Activated T-cell treated with anti-CD3 and anti-CD28 coated beads for 4 hours (primary cell): ENCODE results near the gene ANAPC15.
A peak's percentile ranks its signal among the peaks of the same experiment; 100 is the strongest.
"Not testable (repeated sequence)": the region's sequence is repeated elsewhere in the genome, so short reads cannot be mapped to it uniquely, and the experiment has no call there.

ENCODE experiments used
- DNase-seq: peaks from one replicate; pipeline ENCODE4 v3.0.0-alpha.2; 2020

The ANAPC15 gene

GRCh38 chr11:72112143-72112977 is at the start of gene ANAPC15:
Gene ANAPC15, minus strand, starts transcription at chr11:72112695. Its CDS starts 1,419 bp downstream, at chr11:72111276.
- DNase-seq: peak; percentile 100

DNA sequence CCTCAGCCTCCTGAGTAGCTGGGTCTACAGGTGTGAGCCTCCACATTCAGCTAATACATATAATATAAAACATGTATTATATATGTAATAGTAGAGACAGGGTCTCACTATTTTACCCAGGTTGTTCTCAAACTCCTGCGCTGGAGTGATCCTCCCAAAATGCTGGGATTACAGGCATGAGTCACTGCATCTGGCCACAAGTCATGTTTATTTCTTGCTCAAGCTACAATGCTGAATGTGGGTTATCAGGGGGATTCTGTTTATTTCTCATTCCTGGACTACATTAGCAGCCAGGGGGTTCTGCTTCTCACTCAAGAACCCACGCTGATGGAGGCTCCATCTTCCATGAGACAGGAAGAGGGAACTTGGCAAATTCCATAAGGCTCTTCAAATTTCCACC is 47.8 kb upstream of the ANAPC15 start:
- DNase-seq: no peak

DNA sequence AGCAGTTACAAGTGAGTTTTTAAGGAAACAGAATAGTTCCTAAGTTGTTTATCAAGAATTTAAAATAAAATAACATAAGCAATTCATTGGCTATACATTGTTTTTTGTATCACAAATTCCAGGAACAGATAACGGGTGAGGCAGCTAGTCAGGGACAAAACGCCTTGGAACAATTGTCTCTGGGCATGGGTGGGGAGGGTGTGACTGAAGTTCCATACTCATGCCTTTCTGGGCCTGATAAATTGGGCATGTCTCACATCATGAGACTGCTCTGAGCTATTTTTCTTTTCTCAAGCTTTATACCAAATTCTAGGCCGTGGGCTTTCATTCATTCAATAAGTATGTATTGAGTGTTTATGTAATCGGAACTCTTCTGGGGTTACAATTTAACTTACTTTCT is 44.6 kb upstream of the ANAPC15 start:
- no peak for DNase-seq

GRCh38 chr11:72155751-72156150 is 43.3 kb upstream of the ANAPC15 start:
- DNase-seq: no peak

DNA sequence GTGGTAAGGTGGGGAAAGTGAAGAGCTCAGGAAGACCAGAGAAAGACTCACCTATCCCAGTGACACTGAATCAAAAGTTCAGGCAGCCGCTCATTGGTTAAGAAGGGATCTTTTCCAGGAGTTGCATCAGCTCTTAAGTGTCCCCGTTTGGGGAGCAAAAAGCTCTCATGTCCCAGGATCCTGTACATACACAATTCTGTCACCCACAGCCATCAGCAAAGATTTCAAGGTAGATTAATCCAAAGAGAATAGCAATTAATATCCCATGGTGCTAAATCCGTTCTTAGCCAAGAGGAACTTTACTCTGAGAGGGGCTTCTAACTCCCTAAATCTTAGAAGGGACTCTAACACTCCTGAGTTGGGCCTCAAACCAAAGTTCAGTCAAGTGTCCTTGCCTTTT is 42.3 kb upstream of the ANAPC15 start:
- no peak for DNase-seq

- DNase-seq: not testable (repeated sequence)
These were observed 41.4 kb upstream of the ANAPC15 start for GRCh38 chr11:72153874-72154273.

DNA sequence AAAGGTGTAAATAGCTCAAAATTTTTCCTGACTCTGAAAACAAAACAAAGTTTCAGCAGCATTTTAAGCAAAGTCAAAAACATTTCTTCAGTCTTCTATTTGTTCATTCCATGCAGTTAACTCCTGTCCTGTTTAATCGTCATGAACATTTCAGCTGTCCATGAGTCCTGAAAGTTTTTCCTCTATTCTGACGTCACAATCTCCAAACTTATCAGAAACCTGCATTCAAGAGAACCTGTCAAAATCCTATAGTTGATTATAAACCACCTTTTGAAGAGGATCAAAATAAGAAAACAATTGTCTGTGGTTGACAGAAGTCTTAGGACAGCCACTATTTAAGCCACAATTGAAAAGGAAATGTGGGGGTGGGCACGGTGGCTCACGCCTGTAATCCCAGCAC is 38.4 kb upstream of the ANAPC15 start:
- no peak for DNase-seq

DNA sequence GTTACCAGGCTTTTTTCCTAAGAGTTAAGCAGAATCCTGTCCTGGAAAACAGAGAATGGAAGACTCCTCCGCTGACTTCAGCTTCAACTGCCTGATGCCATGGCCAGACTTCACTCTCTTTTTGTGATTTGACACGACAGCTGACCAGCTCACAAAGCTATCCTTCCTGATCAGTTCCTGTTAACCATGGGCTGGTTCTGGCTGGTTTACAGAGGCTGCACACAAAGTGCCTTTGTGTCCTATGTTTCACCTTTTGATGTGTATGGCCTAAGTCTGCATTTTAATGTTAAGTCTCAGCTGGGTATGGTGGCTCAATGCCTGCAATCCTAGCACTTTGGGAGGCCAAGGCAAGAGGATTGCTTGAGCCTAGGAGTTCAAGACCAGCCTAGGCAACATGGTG is 34.1 kb upstream of the ANAPC15 start:
- DNase-seq: no peak

DNA sequence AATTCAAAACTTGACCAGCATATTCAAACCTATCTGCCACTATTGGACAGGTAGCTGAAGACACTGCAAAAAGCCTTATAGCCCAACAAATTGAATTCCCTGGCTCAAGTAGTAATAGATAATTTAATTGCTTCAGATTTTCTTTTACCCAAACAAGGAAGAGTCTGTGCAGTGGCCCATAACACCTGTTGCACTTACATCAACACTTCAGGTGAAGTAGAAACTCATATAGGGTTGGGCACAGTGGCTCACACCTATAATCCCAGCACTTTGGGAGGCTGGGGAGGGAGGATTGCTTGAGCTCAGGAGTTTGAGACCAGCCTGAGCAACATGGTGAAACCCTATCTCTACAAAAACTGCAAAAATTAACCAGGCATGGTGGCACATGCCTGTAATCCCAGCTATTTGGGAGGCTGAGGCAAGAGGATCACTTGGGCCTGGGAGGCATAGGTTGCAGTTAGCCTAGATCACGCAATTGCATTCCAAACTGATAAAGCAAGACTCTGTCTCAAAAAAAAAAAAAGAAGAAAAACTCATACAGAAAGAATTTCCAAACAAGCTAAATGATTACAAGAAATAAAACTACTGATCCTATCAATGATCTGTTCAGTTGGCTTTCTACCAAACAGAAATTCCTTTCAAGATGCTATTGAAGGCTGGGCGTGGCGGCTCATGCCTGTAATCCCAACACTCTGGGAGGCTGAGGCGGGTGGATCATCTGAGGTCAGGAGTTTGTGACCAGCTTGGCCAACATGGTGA is 32.5 kb upstream of the ANAPC15 start:
- DNase-seq: no peak

- not testable (repeated sequence) for DNase-seq
These were observed 30.0 kb upstream of the ANAPC15 start for GRCh38 chr11:72142543-72142942.

GRCh38 chr11:72142086-72142485 is 29.6 kb upstream of the ANAPC15 start:
- DNase-seq: not testable (repeated sequence)

- DNase-seq: no peak
These were observed 28.6 kb upstream of the ANAPC15 start for GRCh38 chr11:72141066-72141465.

DNA sequence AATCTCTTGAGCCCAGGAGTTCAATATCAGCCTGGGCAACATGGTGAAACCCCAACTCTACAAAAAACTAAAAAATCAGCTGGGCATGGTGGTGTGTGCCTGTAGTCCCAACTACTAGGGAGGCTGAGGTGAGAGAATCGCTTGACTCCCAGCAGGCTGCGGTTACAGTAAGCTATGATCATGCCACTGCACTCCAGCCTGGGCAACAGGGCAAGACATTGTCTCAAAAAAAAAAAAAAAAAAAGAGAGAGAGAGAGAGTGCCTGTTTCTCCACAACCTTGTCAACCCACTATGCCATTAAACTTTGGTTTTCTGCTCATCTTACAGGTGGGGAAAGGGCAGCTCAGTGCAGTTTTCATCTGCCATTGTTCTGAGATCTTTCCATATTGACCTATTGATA is 28.2 kb upstream of the ANAPC15 start:
- DNase-seq: no peak

GRCh38 chr11:72139500-72139899 is 27.0 kb upstream of the ANAPC15 start:
- no peak for DNase-seq

DNA sequence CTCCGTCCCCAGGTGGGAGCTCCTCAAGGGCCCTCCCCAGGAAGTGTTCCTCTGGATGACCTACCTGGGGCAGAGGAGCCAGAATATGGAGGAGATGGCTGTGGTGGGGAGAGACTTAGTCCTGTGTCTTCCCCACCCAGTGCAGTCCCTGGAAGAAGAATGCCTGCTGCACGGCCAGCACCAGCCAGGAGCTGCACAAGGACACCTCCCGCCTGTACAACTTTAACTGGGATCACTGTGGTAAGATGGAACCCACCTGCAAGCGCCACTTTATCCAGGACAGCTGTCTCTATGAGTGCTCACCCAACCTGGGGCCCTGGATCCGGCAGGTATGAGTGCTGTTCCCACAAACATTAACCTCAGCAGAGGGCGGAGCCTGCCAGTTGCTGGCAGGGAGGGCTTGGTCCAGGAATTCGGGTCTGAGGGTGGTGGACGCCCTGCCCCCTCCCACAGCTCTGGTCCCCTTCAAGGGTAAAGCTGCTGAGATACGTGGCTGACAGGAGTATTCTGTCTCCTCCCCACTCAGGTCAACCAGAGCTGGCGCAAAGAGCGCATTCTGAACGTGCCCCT is 26.4 kb upstream of the ANAPC15 start:
- no peak for DNase-seq

GRCh38 chr11:72136684-72137262 is 24.3 kb upstream of the ANAPC15 start:
- DNase-seq: no peak

GRCh38 chr11:72135891-72136683 is 23.6 kb upstream of the ANAPC15 start:
- DNase-seq: no peak

DNA sequence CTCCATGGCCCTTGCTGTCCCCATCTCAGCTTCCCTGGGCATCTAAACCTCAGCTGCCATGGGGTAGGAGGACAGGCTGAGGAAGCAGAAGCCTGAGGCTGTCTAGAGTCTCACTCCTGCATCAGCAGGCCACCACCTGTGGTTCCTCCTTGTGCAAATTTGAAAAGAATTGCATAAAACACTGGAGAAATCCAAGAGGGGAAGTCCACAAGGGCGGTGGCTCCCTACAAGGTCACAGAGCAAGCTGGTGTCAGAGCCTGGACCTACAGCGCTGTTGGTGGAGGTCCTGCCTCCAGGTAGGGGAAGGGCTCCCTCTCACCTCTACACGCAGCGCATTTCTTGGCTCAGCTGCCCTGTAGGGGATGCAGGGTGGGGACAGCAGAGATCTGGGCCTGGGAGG is 23.0 kb upstream of the ANAPC15 start, which contains the start of gene FOLR3:
FOLR3 (plus strand) TSS at position 253 of the 400 bp plus-strand sequence. CDS start 228 bp downstream, outside the sequence.
- DNase-seq: not testable (repeated sequence)

DNA sequence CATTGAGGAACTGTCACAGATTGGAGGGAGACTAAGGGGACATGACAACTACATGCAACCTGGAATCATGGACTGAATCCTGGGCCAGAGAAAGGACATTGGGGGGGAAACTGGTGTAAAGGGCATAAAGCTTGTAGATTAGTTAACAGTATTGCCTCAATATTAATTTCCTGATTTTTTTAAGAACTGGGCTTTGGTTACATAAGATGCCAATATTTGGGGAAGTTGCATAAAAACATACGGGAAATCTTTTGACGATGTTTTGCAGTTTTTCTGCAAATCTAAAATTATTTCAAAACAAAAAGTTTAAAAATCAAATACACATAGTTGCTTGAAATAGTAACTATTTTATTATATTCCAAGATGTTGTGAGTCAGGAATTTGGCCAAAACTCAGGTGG is 20.2 kb upstream of the ANAPC15 start:
- DNase-seq: no peak

GRCh38 chr11:72129381-72129780 is 16.9 kb upstream of the ANAPC15 start:
- DNase-seq: no peak

DNA sequence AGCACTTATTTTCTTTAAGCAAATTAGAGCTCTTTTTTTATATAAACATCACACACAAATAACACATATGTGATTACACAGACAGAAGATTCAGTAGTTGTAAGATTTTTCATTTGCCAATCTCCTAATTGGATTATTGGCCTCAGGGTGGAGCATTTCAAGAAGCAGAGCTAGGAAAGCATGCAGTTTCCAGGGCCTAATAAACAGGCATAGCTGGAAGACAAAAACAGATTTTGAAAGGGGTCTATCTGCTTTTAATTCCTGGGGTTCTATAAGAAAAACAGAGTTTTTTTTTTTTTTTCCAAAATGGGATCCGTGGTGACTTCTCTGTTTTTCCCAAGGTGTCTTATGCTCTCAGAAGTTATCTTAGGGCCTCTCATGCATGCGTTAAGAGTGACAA is 15.4 kb upstream of the ANAPC15 start:
- no peak for DNase-seq

DNA sequence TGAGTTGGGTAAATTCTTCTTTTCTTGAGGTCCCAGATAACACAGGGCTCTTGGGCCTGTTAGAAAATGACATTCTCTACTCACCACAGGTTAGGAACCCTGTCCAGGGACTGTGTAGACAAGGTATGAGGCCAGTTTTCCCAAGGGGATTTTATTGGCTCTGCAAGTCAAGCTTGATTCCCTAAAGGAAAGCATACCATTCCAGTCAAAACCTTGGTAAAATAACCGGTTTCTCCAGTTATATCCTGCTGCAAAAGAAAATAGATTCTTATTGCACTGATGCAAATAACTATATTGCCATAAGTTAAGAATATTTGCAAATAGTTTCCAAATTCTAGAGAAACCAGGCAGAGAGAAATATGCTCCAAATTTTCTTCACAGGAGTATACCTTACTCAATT is 13.5 kb upstream of the ANAPC15 start:
- DNase-seq: no peak
